Pericardium fibroblast (primary cell): ENCODE results near the gene KRT85. TPM values are rescaled to one million over a fixed set of nuclear protein-coding genes. Genes with fewer than 3 reads are reported as not detected.

Experiments
- total RNA-seq: library from RNA; depleted of rRNA; stranded (reverse); fragments of >200 nt; gene quantifications from 2 replicates; pipeline ENCODE4 v1.2.3, GENCODE V29; 2015

Gene KRT85
- total RNA-seq, result not detected in 2 replicates

DNA sequence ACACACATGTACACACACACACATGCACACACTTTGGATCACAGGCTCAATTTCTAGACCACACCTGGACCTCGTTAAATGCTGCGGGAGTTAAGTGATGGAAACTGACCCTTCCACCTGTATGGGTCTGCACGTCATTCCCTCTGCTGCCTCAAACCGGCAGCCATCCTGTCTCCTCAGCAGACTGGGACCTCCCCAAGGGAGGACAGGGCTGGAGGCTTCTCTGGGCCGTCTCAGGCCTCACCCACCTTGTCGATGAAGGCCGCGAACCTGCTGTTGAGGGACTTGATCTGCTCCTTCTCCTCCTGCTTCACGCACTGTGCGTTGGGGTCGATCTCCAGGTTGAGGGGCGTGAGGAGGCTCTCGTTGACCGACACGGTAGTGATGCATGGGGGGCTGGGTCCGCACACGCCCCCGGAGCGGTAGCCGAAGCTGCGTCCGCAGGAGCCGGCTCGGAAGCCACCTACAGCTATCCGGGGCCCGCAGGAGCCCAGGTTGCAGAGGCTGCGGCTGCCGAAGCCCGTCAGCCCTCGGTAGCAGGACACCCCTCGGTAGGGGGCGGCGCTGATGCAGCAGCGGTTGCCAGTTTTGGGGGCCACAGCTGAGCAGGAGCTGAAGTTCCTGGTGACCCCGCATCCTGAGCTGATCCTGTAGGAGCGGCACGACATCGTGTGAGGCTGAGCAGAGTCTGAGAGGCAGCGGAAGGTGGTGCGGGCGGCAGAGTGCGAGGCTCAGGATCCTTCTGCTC, at the start of gene KRT85:
Gene KRT85 (minus strand): TSS at position 744 of the 748 bp plus-strand sequence. CDS start 76 bp downstream, at position 668.

DNA sequence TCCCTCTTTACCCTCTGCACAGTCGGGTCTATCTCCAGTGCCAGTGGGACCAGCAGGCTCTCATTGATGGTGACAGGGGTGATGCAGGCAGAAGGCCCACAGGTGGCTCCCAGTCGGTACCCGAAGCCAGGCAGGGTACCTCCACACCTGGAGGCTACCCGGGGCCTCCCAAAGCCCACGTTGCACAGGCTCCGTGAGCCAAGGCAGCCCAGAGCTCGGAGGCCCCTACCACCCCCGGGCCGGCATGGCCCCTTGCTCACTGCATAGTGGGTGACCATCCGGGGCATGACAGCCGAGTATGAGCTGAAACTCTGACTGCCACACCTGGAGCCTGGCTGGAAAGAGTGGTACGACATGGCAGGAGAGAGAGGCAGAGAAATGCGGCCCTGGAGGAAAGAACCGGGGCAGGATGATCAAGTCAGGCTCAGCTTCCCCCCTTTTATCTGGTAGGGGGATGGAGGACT, 38.7 kb upstream of the KRT85 start, which contains the start of gene KRT82:
Gene KRT82 (minus strand): TSS at position 414 of the 464 bp plus-strand sequence. CDS start 58 bp downstream, at position 356.

DNA sequence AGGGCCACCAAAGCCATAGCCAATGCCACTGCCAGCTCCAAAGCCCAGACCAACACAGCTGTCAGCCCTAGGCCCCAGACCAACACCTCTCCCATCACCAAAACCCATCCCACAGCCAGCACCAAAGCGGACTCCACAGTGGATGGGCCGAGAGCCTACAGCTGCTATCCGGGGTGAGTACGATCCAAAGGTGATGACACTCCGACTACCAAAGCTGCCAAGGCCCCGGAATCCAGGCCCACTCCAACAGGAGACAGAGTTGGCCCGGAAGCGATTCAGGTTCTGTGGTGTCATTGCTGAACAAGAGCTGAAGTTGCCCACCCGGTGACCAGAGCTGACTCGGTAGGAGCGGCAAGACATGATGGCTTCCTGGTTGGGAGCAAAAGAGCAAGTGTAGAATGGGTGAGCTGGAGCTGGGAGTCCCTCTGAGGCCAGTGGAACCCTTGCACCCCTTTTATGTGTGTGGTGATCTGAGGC, 18.0 kb upstream of the KRT85 start, which contains the start of gene KRT84:
Gene KRT84 (minus strand): TSS at position 427 of the 477 bp plus-strand sequence. CDS start 67 bp downstream, at position 360.

DNA sequence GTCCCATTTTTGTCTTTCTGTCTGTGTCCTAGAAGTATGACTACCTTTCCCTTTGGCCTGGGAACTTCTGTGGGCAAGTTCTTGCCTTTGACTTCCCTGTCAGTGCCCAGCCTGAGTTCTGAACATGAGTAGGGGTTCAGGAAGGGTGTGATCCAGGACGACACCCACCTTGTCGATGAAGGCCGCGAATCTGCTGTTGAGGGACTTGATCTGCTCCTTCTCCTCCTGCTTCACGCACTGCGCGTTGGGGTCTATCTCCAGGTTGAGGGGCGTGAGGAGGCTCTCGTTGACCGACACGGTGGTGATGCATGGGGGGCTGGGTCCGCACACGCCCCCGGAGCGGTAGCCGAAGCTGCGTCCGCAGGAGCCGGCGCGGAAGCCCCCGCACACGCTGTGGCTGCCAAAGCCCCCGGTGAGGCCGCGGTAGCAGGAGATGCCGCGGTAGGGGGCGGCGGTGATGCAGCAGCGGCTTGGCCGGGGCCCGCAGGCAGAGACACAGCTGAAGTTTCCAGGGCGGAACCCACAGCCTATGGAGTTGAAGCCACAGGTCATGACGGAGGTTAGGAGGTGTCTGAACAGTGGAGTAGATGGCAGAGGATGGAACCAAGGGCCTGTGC, 46.4 kb downstream of the KRT85 start, which contains the start of gene KRT83:
Gene KRT83 (minus strand): TSS at position 615 of the 617 bp plus-strand sequence. CDS start 63 bp downstream, at position 552.

Other genes with a start within 250 kb of the KRT85 start
- 0.09 and 0.35 TPM in 2 replicates for gene KRT80, start 175.5 kb downstream of the KRT85 start, total RNA-seq
- gene KRT7, start 134.2 kb downstream of the KRT85 start, total RNA-seq, result 5.2 and 118 TPM in 2 replicates
- under 0.01 TPM in 1 of 2 replicates, not detected in the other for gene KRT86, start 92.8 kb downstream of the KRT85 start, total RNA-seq
- not detected in 2 replicates for gene KRT81, start 75.9 kb downstream of the KRT85 start, total RNA-seq
- not detected in 2 replicates for gene KRT83, start 46.1 kb downstream of the KRT85 start, total RNA-seq
- gene KRT84, start 18.2 kb upstream of the KRT85 start, total RNA-seq, result 0.09 TPM in 1 of 2 replicates, not detected in the other
- gene KRT82, start 38.9 kb upstream of the KRT85 start, total RNA-seq, result not detected in 2 replicates
- gene KRT75, start 66.9 kb upstream of the KRT85 start, total RNA-seq, result not detected in 2 replicates
- not detected in 2 replicates for gene KRT6B, start 84.7 kb upstream of the KRT85 start, total RNA-seq
- not detected in 2 replicates for gene KRT6C, start 106.3 kb upstream of the KRT85 start, total RNA-seq
- gene KRT6A, start 125.8 kb upstream of the KRT85 start, total RNA-seq, result 0.17 and 1.4 TPM in 2 replicates
- gene KRT5, start 152.9 kb upstream of the KRT85 start, total RNA-seq, result 0.82 TPM in 1 of 2 replicates, not detected in the other
- not detected in 2 replicates for gene KRT71, start 185.7 kb upstream of the KRT85 start, total RNA-seq
- gene KRT74, start 206.4 kb upstream of the KRT85 start, total RNA-seq, result not detected in 2 replicates
- not detected in 2 replicates for gene KRT72, start 234.0 kb upstream of the KRT85 start, total RNA-seq